Activated naive CD4-positive, alpha-beta T cell treated with anti-CD3 and anti-CD28 coated beads, Interleukin-2, amount 10 ng/mL, durations not matched to agents 7 days and 5 days (primary cell): Measurements from ENCODE around the gene LINGO1.

Source experiments
- CTCF ChIA-PET: fragments of 350-600 bp; sonication (Branson Sonifier 250); formaldehyde crosslinking; loops from one replicate; lab custom pipeline; 2021; ENCODE audit warnings: antibody characterized with exemption; lab: Charles Lee
- DNase-seq: peaks from one replicate; pipeline ENCODE4 v3.0.0-alpha.2; 2020
- H3K27ac Mint-ChIP-seq: one replicate; pipeline ENCODE4 v1.8.0; 2021; ENCODE audit warnings: mild to moderate bottlenecking, moderate library complexity, mixed read lengths
- H3K27me3 Mint-ChIP-seq: one replicate; pipeline ENCODE4 v1.8.0; 2021; ENCODE audit warnings: mild to moderate bottlenecking, mixed read lengths
- H3K36me3 Mint-ChIP-seq: one replicate; pipeline ENCODE4 v1.8.0; 2021; ENCODE audit warnings: mixed read lengths
- H3K4me1 Mint-ChIP-seq: one replicate; pipeline ENCODE4 v1.8.0; 2021; ENCODE audit warnings: mixed read lengths
- H3K4me3 Mint-ChIP-seq: one replicate; pipeline ENCODE4 v1.8.0; 2021; ENCODE audit warnings: mild to moderate bottlenecking, moderate library complexity, mixed read lengths
- H3K9me3 Mint-ChIP-seq: one replicate; pipeline ENCODE4 v1.8.0; 2021; ENCODE audit warnings: mixed read lengths

The LINGO1 gene

DNA sequence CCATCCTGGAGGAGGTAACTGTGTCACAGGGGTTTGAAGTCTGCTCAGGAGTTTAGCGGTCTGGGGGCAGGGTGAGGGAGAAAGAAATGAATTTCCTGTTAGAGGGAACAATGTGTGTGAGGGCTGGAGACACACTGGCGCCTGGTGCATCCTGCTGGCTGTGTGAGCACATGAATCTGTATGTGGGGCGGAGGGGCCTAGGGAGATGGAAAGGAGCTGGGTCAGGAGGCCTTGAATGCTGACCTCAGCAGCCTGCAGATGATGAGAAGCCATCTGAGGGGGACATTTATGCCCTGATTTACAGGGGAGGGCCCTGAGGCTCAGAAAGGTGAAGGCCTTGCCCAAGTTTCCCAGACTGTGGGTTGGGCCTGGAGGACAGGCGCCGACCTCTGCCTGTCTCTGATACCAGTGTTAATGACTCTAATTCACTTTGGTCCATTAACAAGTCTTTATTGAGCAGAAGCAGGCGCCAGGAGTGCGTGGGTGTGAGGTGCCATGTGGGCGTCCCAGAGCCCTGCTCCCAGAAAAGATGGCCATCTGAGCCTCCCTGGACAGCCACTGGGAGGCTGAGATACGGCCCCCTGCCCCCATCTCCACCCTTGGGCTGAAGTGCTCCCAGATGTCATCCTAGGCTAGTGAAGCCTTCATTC lies 34.8 kb downstream of the LINGO1 start:
- H3K27me3 Mint-ChIP-seq: peaks cover under 1% of the 10 kb centered on the region
- no peak overlapping the region for H3K27ac Mint-ChIP-seq
- no peaks in the 10 kb centered on the region for H3K9me3 Mint-ChIP-seq
- CTCF ChIA-PET: no interaction called here
- no peaks in the 10 kb centered on the region for H3K36me3 Mint-ChIP-seq
- H3K4me3 Mint-ChIP-seq: no peak overlapping the region
- no peaks in the 10 kb centered on the region for H3K4me1 Mint-ChIP-seq
- no peak for DNase-seq

DNA sequence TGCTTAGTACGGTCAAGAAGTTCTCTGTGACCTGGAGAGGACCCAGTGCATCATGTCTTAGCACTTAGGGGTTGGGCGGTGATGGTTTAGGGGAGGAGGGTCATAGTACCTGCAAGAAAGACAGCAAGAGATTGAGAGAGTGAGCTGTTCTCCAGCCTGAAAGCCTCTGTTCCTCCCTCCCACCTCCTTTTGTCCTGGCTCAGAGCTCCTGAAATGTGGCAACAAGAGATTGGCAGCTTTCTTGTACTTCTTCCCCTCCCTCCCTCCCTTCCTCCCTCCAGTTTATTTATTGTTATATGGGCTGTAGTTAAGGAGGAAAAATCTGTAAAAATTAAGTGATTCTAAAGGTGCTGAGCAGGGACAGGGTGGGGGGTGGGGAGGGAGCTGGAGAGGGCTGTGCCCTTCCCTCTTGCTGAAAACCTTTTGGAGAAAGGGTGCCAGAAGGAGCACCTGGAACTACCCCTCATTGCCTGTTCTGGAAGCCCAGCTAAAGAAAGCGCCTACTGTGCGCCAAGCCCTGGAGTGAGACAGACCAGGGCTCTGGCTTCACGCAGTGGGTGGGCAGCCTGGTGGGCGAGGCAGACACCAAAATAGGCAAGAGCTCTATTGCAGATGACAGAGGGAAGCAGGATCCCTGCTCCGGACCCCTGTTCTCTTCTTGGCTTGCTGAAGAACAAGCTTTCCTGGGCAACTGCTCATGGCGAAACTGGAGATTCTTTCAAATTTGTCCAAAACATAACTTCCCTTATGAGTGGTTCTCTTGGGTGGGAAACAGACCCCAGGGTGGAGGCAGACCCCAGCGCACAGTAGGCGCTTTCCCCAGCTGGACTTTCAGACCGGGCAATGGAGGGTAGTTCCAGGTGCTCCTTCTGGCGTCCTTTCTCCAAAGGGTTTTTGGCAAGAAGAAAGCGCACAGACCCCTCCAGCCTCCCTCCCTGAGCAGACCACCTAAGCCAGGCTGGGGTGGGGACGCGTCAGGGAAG lies 35.6 kb downstream of the LINGO1 start:
- H3K9me3 Mint-ChIP-seq: no peaks in the 10 kb centered on the region
- H3K36me3 Mint-ChIP-seq: no peaks in the 10 kb centered on the region
- no peak overlapping the region for H3K27ac Mint-ChIP-seq
- no peak overlapping the region for H3K4me3 Mint-ChIP-seq
- H3K27me3 Mint-ChIP-seq: peaks cover 6% of the 10 kb centered on the region
- H3K4me1 Mint-ChIP-seq: no peaks in the 10 kb centered on the region
- CTCF ChIA-PET: no interaction called here
- no peak for DNase-seq

DNA sequence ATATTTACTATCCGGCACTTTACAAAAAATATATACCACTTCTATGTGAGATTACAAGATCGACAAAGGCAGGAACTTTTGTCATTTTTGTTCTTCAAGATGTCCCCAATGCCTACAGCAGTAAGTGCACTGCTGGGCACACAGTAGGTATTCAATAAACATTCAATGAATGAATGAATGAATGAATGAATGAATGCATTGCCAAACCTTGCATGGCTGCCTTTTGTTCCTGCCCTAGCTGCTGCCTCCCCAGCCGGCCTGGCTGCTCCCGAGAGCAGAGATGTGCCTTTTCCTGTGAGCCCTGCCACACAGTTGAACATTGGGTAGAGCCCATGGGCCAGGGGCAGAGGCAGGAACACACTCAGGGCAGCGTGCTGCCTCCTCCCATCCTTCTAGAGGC lies 37.5 kb downstream of the LINGO1 start:
- Mint-ChIP-seq H3K27ac (no peak overlapping the region), H3K4me3 (no peak overlapping the region), H3K27me3 (peaks cover 6% of the 10 kb centered on the region), H3K36me3 (no peaks in the 10 kb centered on the region), H3K9me3 (no peaks in the 10 kb centered on the region), H3K4me1 (no peaks in the 10 kb centered on the region)
- DNase-seq: no peak
- CTCF ChIA-PET: no interaction called here

DNA sequence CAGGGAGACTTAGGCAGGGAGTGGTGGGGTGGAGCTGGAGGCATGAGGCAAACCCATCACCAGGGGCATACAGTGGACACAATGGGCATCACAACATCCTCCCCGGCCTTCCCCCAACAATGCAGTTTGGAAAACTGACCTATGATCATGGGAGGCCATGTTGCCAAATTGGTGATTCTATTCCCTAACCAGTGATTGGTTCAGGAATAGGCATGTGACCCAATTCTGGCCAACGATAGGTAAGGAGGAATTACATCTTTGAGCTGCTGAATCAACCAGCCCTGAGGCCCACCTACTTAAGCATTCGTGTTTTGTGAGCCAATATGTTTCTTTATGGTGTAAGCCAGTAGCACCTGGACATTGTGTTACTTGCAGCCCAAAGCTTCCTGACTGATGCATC lies 40.0 kb downstream of the LINGO1 start:
- Mint-ChIP-seq H3K36me3 (no peaks in the 10 kb centered on the region), H3K4me3 (no peak overlapping the region), H3K9me3 (no peaks in the 10 kb centered on the region), H3K4me1 (no peaks in the 10 kb centered on the region), H3K27ac (no peak overlapping the region), H3K27me3 (peaks cover 13% of the 10 kb centered on the region)
- no peak for DNase-seq
- CTCF ChIA-PET: no interaction called here

DNA sequence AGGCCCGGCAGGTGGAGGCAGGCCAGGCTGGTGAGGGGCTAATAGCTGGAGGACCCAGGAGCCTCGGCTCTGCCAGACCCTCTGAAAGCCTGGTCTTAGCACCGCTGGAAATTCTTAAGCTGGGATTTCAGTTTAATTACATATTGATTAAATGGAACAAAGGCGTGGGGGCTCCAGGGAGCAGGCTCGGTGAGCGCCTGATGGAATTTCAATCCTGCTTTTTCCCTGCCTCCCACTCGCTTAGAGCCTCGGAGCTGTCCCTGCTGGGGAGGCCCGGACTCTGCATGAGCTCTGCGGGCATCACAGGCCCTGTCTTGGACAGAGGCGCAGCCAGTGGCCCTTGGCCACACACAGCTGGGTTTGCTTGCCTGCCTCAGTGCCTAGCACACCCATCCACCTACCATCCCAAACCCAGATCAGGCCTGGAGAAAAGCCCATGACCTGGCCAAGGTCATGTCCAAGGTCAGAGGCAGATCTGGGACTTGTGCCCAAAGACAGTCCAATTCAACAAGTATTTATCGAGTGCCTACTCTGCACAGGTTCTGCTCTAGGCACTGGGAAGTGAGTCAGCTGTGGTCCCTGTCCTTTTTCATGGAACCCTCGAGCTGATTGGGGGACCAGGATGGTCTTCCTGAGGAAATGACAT lies 40.6 kb downstream of the LINGO1 start:
- no peak overlapping the region for H3K27ac Mint-ChIP-seq
- no peak overlapping the region for H3K4me3 Mint-ChIP-seq
- H3K9me3 Mint-ChIP-seq: no peaks in the 10 kb centered on the region
- DNase-seq: no peak
- no peaks in the 10 kb centered on the region for H3K4me1 Mint-ChIP-seq
- H3K36me3 Mint-ChIP-seq: no peaks in the 10 kb centered on the region
- peaks cover 13% of the 10 kb centered on the region for H3K27me3 Mint-ChIP-seq
- CTCF ChIA-PET: no interaction called here

DNA sequence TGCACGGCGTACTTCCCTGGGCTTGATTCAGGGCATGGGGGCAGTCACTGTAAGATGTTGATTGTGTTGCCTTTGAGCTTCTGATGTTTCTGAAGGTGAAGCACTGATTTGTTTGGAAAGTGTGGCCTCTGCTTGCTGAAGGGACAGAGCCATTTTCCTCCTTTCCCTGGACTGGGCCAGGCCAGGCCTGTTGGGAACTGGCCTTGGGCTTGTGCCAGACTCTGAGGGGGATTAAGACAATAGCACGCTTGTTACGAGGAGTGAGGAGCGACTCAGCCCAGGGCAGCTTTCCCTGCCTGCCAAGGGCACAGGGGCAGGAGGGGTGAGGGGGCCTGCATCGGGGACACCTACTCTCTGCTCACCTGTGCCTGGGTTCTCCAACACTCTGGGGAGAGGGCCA lies 42.9 kb downstream of the LINGO1 start:
- Mint-ChIP-seq H3K27ac (no peak overlapping the region), H3K36me3 (no peaks in the 10 kb centered on the region), H3K9me3 (no peaks in the 10 kb centered on the region), H3K4me1 (no peaks in the 10 kb centered on the region), H3K27me3 (peaks cover 13% of the 10 kb centered on the region), H3K4me3 (no peak overlapping the region)
- CTCF ChIA-PET: no interaction called here
- no peak for DNase-seq

DNA sequence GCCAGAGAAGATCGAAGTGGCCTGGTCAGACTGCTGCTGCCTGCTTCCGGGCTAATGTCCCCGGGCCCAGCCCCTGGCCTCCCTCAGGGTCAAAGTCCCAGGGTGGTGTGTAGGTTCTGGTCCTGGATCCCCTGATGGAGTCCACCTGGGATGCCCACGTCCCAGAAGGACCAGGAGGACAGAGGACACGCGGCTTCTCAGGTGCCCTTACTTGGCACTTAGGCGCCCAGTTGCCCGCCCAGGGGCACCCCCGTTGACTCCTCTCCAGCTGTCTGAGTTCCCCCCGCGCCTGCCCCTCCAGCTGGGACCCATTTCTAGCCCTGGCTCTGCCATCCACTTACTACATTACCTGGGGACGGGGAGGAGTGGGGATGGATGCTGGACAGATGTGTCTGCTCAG lies 44.6 kb downstream of the LINGO1 start:
- no peaks in the 10 kb centered on the region for H3K36me3 Mint-ChIP-seq

DNA sequence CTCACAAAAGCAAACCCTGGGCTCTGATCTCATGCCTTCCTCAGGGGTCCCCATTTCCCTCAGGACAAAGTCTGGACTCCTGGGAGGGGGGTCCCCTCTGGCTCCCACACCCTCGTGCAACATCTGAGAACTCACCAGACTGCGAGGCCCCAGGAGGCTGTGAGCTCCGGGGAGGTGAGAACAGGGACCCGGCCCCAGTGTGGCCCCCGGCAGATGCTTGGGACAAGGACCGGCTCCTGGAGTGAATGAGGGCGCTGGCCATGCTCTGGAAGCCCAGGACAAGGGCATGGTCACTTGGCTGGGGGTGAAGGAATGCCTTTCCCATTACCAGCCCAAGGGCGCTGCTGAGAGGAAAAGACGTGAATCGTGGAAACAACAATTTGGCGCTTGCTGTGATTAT lies 48.0 kb downstream of the LINGO1 start:
- H3K27ac Mint-ChIP-seq: no peak overlapping the region
- CTCF ChIA-PET: no interaction called here
- no peaks in the 10 kb centered on the region for H3K9me3 Mint-ChIP-seq

More for the DNA sequence above, 44.6 kb downstream of the LINGO1 start:
- Mint-ChIP-seq H3K27ac (no peak overlapping the region), H3K4me3 (no peak overlapping the region), H3K27me3 (peaks cover 13% of the 10 kb centered on the region), H3K9me3 (no peaks in the 10 kb centered on the region), H3K4me1 (no peaks in the 10 kb centered on the region)
- CTCF ChIA-PET: no interaction called here
- DNase-seq: no peak

DNA sequence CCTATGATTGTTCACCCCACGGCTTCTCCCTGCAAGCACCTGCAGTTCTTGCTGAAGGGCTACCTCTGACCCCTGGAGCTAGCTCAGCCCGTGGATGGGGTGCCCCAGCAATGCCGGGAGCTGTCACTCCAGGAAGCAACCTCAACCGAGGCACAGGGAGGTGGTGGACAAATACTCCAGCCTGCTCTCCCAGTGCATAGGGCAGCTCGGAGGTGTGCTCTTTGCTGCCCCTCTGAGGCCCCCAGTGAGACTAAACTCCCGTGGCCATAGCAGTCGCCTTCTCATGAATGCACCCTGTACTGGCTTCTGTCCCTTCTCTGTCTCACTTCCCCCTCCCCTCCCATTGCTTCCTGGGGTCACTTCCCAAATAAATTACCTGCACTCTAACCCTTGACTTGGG lies 48.5 kb downstream of the LINGO1 start:
- no peaks in the 10 kb centered on the region for H3K9me3 Mint-ChIP-seq
- no peaks in the 10 kb centered on the region for H3K36me3 Mint-ChIP-seq
- H3K4me1 Mint-ChIP-seq: no peaks in the 10 kb centered on the region
- no peak overlapping the region for H3K4me3 Mint-ChIP-seq
- H3K27me3 Mint-ChIP-seq: peaks cover 6% of the 10 kb centered on the region
- DNase-seq: no peak
- no peak overlapping the region for H3K27ac Mint-ChIP-seq
- CTCF ChIA-PET: no interaction called here

More for the DNA sequence above, 48.0 kb downstream of the LINGO1 start:
- H3K27me3 Mint-ChIP-seq: peaks cover 6% of the 10 kb centered on the region
- no peak for DNase-seq
- no peaks in the 10 kb centered on the region for H3K4me1 Mint-ChIP-seq
- H3K4me3 Mint-ChIP-seq: no peak overlapping the region
- no peaks in the 10 kb centered on the region for H3K36me3 Mint-ChIP-seq

DNA sequence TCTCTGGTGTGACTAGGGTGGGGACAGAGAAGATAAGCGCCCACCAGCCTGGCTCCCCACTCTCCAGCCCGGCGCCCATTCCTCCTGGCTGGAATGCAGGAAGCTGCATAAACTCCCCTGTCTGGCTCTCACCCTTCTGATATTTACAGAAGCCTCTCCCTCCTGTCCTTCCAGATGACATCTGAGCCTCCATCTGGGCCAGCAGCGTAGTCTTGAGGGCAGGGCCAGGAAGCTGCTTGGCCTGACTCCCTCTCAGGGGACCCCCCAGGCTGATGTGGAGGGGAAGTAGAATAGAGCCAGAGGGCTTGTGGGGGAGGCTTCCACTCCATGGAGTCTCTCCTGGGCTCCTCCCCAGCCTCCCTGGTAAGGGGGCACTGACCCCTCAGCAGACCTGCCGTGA lies 49.9 kb downstream of the LINGO1 start:
- Mint-ChIP-seq H3K4me1 (no peaks in the 10 kb centered on the region), H3K27me3 (no peaks in the 10 kb centered on the region), H3K36me3 (no peaks in the 10 kb centered on the region), H3K27ac (no peak overlapping the region), H3K4me3 (no peak overlapping the region), H3K9me3 (no peaks in the 10 kb centered on the region)
- DNase-seq: no peak
- CTCF ChIA-PET: no interaction called here

DNA sequence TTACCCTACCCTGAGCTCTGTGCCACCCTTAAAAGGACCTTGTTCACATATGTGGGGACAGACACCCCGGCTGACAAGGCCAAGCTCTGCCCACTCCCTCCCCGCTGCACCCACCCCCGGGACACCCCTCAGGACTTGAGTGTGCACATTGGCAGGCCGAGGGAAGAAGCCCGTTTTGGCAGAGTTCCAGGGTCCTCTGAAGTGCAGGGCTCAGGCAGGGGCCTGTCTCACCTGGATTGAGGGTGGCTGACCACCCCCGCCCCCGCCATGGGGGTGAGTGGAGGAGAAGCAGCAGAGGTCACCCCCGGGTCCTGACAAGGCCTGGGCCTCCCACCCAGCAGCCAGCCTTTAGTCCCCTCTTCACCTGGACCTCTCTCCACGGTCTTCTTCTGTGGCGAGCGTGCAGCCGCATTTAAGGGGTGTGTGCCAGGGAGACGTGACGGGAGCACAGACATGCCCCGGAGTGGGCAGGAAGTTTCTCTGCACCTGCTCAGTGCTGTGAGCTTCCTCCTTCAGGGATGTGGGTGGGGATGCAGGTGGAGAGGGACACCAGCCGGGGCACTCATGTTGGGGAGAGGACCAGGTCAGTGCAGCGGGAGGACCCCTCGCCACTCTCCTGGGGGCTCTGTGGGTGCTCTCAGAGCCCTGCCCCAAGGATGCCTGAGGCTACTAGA lies 50.7 kb downstream of the LINGO1 start:
- DNase-seq: no peak
- Mint-ChIP-seq H3K9me3 (no peaks in the 10 kb centered on the region), H3K4me1 (no peaks in the 10 kb centered on the region), H3K36me3 (no peaks in the 10 kb centered on the region), H3K27ac (no peak overlapping the region), H3K27me3 (no peaks in the 10 kb centered on the region), H3K4me3 (no peak overlapping the region)
- CTCF ChIA-PET: no interaction called here

DNA sequence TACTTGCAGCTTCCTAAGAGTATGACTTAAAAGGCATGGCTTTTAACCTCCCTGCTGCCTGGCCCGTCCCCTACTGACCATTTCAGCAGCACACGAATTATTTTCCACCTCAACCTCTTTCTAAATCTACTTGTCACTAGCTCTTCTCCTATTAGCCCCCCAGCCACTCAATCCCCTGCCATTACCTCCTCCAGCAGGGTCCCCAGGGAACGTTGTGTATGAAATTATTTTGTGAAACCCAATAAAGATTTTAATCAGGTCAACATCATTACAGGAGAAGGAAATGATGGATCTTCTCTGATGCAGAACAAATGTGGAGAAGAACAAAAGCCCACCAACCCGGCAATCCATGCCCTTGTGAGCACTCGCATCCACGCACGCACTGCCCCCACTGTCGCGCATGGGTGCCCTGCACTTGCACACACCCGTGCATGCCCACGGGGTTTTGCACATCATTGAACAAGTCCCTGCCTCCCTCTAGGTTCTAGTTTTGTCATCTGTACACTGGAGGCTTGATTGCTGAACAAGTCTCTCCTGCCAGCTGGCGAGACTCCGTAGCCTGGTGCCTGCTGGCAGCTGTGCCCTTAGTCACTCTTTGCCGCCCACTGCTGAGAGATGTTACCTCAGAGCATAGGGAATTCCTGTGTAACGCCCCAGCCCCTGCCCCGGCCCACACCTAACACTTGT lies 51.6 kb downstream of the LINGO1 start:
- Mint-ChIP-seq H3K27ac (no peak overlapping the region), H3K27me3 (no peaks in the 10 kb centered on the region), H3K4me3 (no peak overlapping the region), H3K36me3 (no peaks in the 10 kb centered on the region), H3K4me1 (no peaks in the 10 kb centered on the region), H3K9me3 (no peaks in the 10 kb centered on the region)
- CTCF ChIA-PET: no interaction called here
- DNase-seq: no peak

DNA sequence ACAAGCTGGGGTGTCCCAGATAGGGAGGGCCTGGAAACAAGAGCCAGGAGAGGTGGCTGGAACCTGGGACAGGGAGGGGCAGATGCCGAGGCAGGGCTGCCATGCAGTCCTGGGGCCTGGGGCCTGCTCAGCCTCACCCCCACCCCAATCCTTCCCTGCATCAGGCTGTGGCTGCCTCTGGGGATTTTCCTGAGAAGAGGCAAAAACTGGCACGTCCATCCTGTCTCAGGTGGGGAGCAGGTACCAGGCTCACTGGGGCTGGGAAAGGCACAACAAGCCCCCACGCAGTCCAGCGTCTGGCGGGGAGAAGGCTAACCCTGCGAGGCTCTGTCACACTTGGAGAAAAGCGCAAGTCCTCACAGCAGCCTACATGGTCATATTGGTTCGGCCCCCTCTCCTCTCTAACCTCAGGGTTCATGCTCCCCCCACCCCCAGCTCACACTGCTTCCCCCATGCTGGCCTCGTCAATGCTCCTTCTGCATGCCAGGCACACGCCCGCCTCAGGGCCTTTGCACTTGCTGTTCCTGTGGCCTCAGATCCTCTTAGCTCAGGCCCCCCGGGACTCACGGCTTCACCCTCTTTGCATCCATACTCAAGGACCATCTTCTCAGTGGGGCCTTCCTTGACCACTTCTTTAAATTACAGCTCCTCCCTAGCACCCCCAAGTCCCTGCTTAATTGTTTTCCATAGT lies 53.1 kb downstream of the LINGO1 start:
- Mint-ChIP-seq H3K36me3 (no peaks in the 10 kb centered on the region), H3K4me1 (no peaks in the 10 kb centered on the region), H3K9me3 (no peaks in the 10 kb centered on the region), H3K27me3 (no peaks in the 10 kb centered on the region), H3K27ac (no peak overlapping the region), H3K4me3 (no peak overlapping the region)
- DNase-seq: no peak
- CTCF ChIA-PET: no interaction called here
